HG03045 (cell line): Measurements from ENCODE around the gene SUFU.

Experiments
- ATAC-seq: cut with Tn5 transposase; IDR thresholded peaks from one replicate; pipeline ENCODE4 v1.9.1; 2021; ENCODE audit warnings: mild to moderate bottlenecking, moderate library complexity; ENCODE audit not compliant: unreplicated experiment

SUFU gene

GRCh38 chr10:102631525-102632393 is 128.0 kb downstream of the SUFU start:
- ATAC-seq: no peak

- ATAC-seq: no peak
These were observed 128.8 kb downstream of the SUFU start for GRCh38 chr10:102632394-102633111.

GRCh38 chr10:102633287-102633686 is 129.5 kb downstream of the SUFU start:
- no peak for ATAC-seq

- ATAC-seq: no peak
These were observed 130.1 kb downstream of the SUFU start for GRCh38 chr10:102633848-102634247.

- ATAC-seq: no peak
These were observed 130.9 kb downstream of the SUFU start for GRCh38 chr10:102634686-102635085.

- ATAC-seq: no peak
These were observed 131.6 kb downstream of the SUFU start for GRCh38 chr10:102635377-102635776.

- no peak for ATAC-seq
These were observed 135.8 kb downstream of the SUFU start for GRCh38 chr10:102639537-102639936.

GRCh38 chr10:102641402-102641801 is 137.6 kb downstream of the SUFU start:
- ATAC-seq: no peak

GRCh38 chr10:102641880-102642735 is 138.3 kb downstream of the SUFU start:
- peak; percentile 53 for ATAC-seq

GRCh38 chr10:102642736-102643335 is 139.1 kb downstream of the SUFU start:
- no peak for ATAC-seq

- ATAC-seq: peak; percentile 2
These were observed 139.7 kb downstream of the SUFU start for GRCh38 chr10:102643336-102644065.

GRCh38 chr10:102644066-102644645 is 140.4 kb downstream of the SUFU start, which contains the start of gene TRIM8:
Gene TRIM8 (plus strand): TSS chr10:102644479. CDS start chr10:102644618, 139 bp downstream.
- ATAC-seq: peak; percentile 11

- no peak for ATAC-seq
These were observed 141.0 kb downstream of the SUFU start for GRCh38 chr10:102644646-102645387.

- no peak for ATAC-seq
These were observed 141.6 kb downstream of the SUFU start for GRCh38 chr10:102645388-102645740.

GRCh38 chr10:102645741-102646609 is 142.2 kb downstream of the SUFU start:
- ATAC-seq: peak; percentile 30

- ATAC-seq: no peak
These were observed 143.1 kb downstream of the SUFU start for GRCh38 chr10:102646610-102647442.
